ENCODE results near the gene CIC.

The CIC gene

DNA sequence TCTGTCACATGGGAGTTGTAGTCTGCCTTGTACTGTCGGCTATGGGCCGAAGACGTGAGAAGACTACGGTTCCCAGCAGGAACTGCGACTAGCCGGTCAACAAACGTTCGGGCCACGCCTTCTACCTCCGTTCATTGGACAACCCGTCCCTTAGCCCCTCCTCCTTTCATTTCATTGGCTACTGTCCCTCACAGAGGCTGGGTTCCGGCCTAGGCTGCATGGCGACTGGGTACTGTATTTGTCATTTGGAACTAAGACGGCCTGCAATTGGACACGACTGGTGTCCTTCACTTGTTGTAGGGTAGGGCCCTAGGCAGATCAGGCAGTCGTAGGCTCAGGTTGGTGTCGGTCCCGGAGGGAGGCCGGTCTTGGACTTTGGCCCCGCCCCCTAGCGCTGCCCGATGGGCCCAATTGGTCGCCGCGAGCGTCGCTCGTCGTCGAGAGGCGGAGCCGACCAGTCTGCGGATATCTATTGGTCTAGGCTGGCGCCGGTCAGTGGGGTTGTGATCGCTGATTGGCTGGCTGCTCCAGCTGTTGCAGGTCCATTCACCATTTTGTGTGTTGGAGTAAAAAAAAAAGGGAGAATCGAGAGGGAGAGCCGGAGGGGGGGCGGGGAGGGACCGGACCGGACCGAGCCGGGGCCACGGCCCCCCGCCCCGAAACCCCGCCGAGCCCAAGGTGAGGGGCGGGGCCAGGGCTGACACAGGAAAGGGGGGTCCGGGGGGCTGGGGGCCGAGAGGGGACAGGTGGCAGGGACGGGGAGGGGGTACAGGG lies at the start of gene CIC:
TSS of gene CIC (plus strand) at position 549 of the 774 bp plus-strand sequence. CDS start 2,532 bp downstream, outside the sequence.
- peak; percentile 100 for DNase-seq (ENCODE audit: low read depth, low spot score)
- Histone ChIP-seq H3K4me3 (peak within 1 kb of the TSS; percentile 93), H3K27ac (peak within 1 kb of the TSS; percentile 98), H3K9ac (ENCODE audit: insufficient read length) (peak within 1 kb of the TSS; percentile 98), H3K36me3 (ENCODE audit: insufficient read depth, low read length) (no peaks in the 10 kb centered on the region; the same call in 1 of the 2 replicates), H3K9me3 (ENCODE audit: low read depth, low read length) (no peaks in the 10 kb centered on the region)
- TF ChIP-seq FOXP2 (optimal IDR thresholded peaks at IDR 0.05; ENCODE audit: control extremely low read depth, extremely low read length, insufficient read depth): no peak
- TF ChIP-seq POLR2AphosphoS5 (IDR thresholded peaks at IDR 0.05; ENCODE audit: borderline replicate concordance, low read depth, low read length): no peak; the same call in 1 of the 2 replicates
- no peak for TF ChIP-seq EZH2 (IDR thresholded peaks at IDR 0.05)

DNA sequence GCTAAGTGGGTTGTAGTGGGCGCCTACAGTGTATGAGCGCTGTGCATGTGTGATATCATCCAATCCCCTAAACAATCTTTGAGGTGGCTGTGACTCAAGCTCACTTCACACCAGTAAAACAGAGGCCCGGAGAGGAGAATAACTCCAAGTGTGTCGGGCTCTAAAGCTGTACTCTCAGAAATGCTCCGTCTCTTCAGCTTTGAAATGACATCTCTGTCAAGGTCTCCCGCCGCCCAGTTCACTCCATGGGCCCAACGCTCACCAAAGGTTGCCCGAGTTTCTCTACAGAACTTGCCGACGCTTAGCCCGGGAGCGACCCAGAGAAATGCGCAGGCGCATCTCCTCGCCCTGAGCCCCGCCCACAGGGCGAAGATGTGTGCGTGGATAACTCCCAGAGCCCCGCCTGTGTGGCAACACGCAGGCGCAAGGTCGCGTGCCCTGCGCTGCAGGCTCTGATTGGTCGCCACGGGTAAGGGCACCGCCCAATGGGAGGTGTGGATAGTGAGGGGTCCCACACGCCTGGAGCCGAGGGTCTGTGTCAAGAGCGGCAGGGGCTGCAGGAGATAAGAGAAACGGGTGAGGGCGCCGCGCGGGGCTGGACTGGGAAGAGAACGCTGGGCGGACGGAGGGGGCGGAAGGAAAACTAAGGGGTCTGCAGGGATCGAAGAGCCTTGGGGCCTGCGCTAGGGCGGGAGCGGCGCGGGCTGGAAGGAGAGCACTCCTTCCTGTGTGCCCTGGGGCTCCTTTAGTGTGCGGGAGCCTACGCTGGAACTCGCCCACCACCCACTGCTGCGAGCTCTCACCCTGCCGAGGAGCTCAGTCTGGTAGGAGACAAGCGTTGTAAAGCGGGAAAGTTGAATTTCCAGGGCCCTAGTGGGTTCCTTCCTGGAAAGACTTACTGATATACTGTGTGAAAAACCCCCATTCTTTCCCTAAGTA lies 49.0 kb upstream of the CIC start, which contains the start of gene ZNF526:
TSS of gene ZNF526 (plus strand) at position 501 of the 939 bp plus-strand sequence. CDS start 4,092 bp downstream, outside the sequence.
- Histone ChIP-seq H3K27ac (peak within 1 kb of the TSS; percentile 85), H3K9ac (ENCODE audit: insufficient read length) (peak within 1 kb of the TSS; percentile 88), H3K4me3 (peak within 1 kb of the TSS; percentile 89), H3K9me3 (ENCODE audit: low read depth, low read length) (no peaks in the 10 kb centered on the region), H3K36me3 (ENCODE audit: insufficient read depth, low read length) (peaks cover 18% of the 10 kb centered on the region; the same call in 1 of the 2 replicates)
- TF ChIP-seq POLR2AphosphoS5 (IDR thresholded peaks at IDR 0.05; ENCODE audit: borderline replicate concordance, low read depth, low read length) (peak; percentile 97), FOXP2 (optimal IDR thresholded peaks at IDR 0.05; ENCODE audit: control extremely low read depth, extremely low read length, insufficient read depth) (no peak), EZH2 (IDR thresholded peaks at IDR 0.05) (no peak)
- peak; percentile 88 for DNase-seq (ENCODE audit: low read depth, low spot score)

DNA sequence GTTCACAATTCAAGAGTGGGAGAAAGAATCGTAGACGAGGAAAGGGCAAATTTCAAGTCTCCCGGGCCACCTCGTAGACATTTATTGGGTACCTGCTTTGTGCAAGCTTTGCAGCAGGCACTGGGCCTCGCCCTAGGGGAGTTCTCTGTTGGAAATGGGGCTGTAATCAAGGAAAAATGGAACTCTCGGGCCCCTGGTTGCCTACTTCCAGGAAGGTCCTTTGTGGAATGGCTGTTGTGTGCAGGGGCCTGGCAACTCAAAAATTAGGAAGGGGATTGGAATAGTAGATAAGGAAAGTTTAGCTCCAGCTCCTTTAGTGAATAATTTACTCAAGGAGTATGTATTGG lies 48.3 kb upstream of the CIC start:
- TF ChIP-seq EZH2 (IDR thresholded peaks at IDR 0.05) (no peak), FOXP2 (optimal IDR thresholded peaks at IDR 0.05; ENCODE audit: control extremely low read depth, extremely low read length, insufficient read depth) (no peak), POLR2AphosphoS5 (IDR thresholded peaks at IDR 0.05; ENCODE audit: borderline replicate concordance, low read depth, low read length) (no peak)
- peaks cover 21% of the 10 kb centered on the region; the same call in 1 of the 2 replicates for H3K36me3 ChIP-seq (ENCODE audit: insufficient read depth, low read length)
- peak overlapping the region; percentile 88 for H3K9ac ChIP-seq (ENCODE audit: insufficient read length)
- no peak for DNase-seq (ENCODE audit: low read depth, low spot score)
- H3K27ac ChIP-seq: no peak overlapping the region
- H3K9me3 ChIP-seq (ENCODE audit: low read depth, low read length): no peaks in the 10 kb centered on the region
- H3K4me3 ChIP-seq: peak overlapping the region; percentile 89

DNA sequence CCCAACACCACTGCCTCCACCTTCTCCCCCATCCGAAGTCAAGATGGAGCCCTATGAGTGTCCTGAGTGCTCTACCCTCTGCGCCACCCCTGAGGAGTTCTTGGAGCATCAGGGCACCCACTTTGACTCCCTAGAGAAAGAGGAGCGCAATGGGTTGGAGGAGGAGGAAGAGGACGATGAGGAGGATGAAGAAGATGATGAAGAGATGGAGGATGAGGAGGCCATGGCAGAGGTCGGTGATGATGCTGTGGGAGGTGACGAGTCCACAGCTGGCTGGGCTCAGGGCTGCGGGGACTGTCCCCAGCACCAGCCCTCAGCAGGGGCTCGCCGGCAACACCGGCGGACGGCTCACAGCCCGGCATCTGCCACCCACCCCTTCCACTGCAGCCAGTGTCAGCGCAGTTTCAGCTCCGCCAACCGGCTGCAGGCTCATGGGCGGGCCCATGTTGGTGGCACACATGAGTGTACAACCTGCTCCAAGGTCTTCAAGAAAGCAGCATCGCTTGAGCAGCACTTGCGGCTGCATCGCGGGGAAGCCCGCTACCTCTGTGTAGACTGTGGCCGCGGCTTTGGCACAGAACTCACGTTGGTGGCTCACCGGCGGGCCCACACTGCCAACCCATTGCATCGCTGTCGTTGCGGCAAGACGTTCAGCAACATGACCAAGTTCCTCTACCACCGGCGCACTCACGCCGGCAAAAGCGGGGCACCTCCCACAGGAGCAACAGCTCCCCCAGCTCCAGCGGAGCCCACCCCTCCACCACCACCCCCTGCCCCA lies 43.9 kb upstream of the CIC start:
- TF ChIP-seq FOXP2 (optimal IDR thresholded peaks at IDR 0.05; ENCODE audit: control extremely low read depth, extremely low read length, insufficient read depth): no peak
- Histone ChIP-seq H3K9me3 (ENCODE audit: low read depth, low read length) (no peaks in the 10 kb centered on the region), H3K9ac (ENCODE audit: insufficient read length) (no peak overlapping the region), H3K36me3 (ENCODE audit: insufficient read depth, low read length) (peaks cover 50% of the 10 kb centered on the region; the same call in 1 of the 2 replicates), H3K27ac (no peak overlapping the region), H3K4me3 (no peak overlapping the region)
- no peak for DNase-seq (ENCODE audit: low read depth, low spot score)

DNA sequence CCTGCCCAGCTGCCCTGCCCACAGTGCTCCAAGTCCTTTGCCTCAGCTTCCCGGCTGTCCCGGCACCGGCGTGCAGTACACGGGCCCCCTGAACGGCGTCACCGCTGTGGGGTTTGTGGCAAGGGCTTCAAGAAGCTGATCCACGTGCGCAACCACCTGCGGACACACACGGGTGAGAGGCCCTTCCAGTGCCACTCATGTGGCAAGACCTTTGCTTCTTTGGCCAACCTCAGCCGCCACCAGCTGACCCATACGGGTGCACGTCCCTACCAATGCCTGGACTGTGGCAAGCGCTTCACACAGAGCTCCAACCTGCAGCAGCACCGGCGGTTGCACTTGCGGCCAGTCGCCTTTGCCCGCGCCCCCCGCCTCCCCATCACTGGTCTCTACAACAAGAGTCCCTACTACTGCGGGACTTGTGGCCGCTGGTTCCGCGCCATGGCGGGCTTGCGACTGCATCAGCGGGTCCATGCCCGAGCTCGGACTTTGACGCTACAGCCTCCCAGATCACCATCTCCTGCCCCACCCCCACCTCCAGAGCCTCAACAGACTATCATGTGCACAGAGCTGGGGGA lies 43.2 kb upstream of the CIC start:
- no peak overlapping the region for H3K27ac ChIP-seq
- H3K9me3 ChIP-seq (ENCODE audit: low read depth, low read length): no peaks in the 10 kb centered on the region
- TF ChIP-seq FOXP2 (optimal IDR thresholded peaks at IDR 0.05; ENCODE audit: control extremely low read depth, extremely low read length, insufficient read depth): no peak
- no peak for TF ChIP-seq EZH2 (IDR thresholded peaks at IDR 0.05)
- TF ChIP-seq POLR2AphosphoS5 (IDR thresholded peaks at IDR 0.05; ENCODE audit: borderline replicate concordance, low read depth, low read length): no peak
- H3K4me3 ChIP-seq: no peak overlapping the region
- DNase-seq (ENCODE audit: low read depth, low spot score): no peak
- no peak overlapping the region for H3K9ac ChIP-seq (ENCODE audit: insufficient read length)
- peaks cover 54% of the 10 kb centered on the region for H3K36me3 ChIP-seq (ENCODE audit: insufficient read depth, low read length)

DNA sequence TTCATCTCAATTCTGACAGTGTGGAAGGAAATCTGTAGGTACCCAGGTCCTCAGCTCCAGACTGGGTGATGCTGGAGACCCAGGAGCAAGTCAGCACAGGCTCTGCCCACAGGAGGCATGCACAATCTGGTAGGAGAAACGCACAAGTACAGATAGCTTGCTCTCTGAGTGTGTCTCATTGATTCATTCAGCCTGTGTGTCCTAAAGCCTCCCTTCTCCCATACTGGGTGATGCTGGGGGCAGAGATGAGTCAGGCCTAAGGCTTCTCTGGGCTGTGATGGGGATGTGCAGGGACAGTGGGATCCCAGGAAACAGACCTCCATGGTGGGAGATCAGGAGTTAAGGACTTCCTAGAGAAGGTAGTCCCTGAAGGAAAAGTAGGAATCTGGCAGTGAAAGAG lies 42.2 kb upstream of the CIC start:
- no peaks in the 10 kb centered on the region for H3K9me3 ChIP-seq (ENCODE audit: low read depth, low read length)
- TF ChIP-seq POLR2AphosphoS5 (IDR thresholded peaks at IDR 0.05; ENCODE audit: borderline replicate concordance, low read depth, low read length): no peak
- no peak for TF ChIP-seq FOXP2 (optimal IDR thresholded peaks at IDR 0.05; ENCODE audit: control extremely low read depth, extremely low read length, insufficient read depth)
- TF ChIP-seq EZH2 (IDR thresholded peaks at IDR 0.05): no peak
- no peak overlapping the region for H3K27ac ChIP-seq
- H3K36me3 ChIP-seq (ENCODE audit: insufficient read depth, low read length): peaks cover 65% of the 10 kb centered on the region
- no peak overlapping the region for H3K4me3 ChIP-seq
- H3K9ac ChIP-seq (ENCODE audit: insufficient read length): no peak overlapping the region
- no peak for DNase-seq (ENCODE audit: low read depth, low spot score)

DNA sequence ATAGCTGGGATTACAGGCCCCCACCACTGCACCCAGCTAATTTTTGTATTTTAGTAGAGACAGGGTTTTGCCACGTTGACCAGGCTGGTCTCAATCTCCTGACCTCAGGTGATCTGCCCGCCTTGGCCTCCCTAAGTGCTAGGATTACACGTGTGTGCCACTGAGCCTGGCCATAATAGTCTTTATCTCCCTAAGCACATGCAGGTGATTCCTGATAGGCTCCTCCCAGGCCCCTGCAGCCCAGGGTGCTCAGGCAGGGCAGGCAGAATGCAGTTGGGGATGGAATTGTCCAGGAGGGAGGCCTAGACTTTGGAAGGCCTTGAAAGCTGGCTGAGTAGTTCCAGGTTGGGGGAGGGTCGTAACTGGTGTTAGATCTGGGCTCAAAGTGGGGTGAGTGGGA lies 40.4 kb upstream of the CIC start:
- Histone ChIP-seq H3K9ac (ENCODE audit: insufficient read length) (no peak overlapping the region), H3K27ac (no peak overlapping the region), H3K4me3 (no peak overlapping the region), H3K9me3 (ENCODE audit: low read depth, low read length) (no peaks in the 10 kb centered on the region), H3K36me3 (ENCODE audit: insufficient read depth, low read length) (peaks cover 79% of the 10 kb centered on the region)
- no peak for DNase-seq (ENCODE audit: low read depth, low spot score)
- TF ChIP-seq POLR2AphosphoS5 (IDR thresholded peaks at IDR 0.05; ENCODE audit: borderline replicate concordance, low read depth, low read length): no peak
- no peak for TF ChIP-seq EZH2 (IDR thresholded peaks at IDR 0.05)
- no peak for TF ChIP-seq FOXP2 (optimal IDR thresholded peaks at IDR 0.05; ENCODE audit: control extremely low read depth, extremely low read length, insufficient read depth)
